ENCODE results near the gene RPS18. TPM values are rescaled to one million over a fixed set of nuclear protein-coding genes. Genes with fewer than 3 reads are reported as not detected.

The RPS18 gene
- polyA plus RNA-seq, 1 experiment = 5,380 TPM

GRCh38 chr6:33248932-33249731 is 22.7 kb upstream of the RPS18 start:
- Histone ChIP-seq H3K27me3 (ENCODE audit: control insufficient read depth, insufficient read depth, low read length) (no peaks in the 10 kb centered on the region), H3K27ac (ENCODE audit: low read depth, low read length) (peak overlapping the region; percentile 97), H3K4me3 (ENCODE audit: low read depth, low read length) (peak overlapping the region; percentile 80), H3K9me3 (ENCODE audit: control insufficient read depth, insufficient read depth, low read length) (no peaks in the 10 kb centered on the region)
- peak; percentile 98 for DNase-seq (ENCODE audit: low read depth, low spot score)
- ChIA-PET CTCF (interaction anchor here (0.6 to 4.7 kb wide), 29 partner anchors 12 to 410 kb away, joined by 3 to 72 read pairs (median 5); partner anchors contain the start of genes HLA-DMA, RING1 and TAP2), POLR2A (interaction anchor here (0.6 to 3.7 kb wide), 9 partner anchors 11 to 363 kb away, joined by 3 to 52 read pairs (median 5); partner anchors contain the start of genes B3GALT4, HSD17B8, PFDN6 and RING1)
- TF ChIP-seq CTCF (IDR thresholded peaks at IDR 0.05; ENCODE audit: low read depth, low read length) = peak; percentile 26; the same call in 1 of the 2 replicates

DNA sequence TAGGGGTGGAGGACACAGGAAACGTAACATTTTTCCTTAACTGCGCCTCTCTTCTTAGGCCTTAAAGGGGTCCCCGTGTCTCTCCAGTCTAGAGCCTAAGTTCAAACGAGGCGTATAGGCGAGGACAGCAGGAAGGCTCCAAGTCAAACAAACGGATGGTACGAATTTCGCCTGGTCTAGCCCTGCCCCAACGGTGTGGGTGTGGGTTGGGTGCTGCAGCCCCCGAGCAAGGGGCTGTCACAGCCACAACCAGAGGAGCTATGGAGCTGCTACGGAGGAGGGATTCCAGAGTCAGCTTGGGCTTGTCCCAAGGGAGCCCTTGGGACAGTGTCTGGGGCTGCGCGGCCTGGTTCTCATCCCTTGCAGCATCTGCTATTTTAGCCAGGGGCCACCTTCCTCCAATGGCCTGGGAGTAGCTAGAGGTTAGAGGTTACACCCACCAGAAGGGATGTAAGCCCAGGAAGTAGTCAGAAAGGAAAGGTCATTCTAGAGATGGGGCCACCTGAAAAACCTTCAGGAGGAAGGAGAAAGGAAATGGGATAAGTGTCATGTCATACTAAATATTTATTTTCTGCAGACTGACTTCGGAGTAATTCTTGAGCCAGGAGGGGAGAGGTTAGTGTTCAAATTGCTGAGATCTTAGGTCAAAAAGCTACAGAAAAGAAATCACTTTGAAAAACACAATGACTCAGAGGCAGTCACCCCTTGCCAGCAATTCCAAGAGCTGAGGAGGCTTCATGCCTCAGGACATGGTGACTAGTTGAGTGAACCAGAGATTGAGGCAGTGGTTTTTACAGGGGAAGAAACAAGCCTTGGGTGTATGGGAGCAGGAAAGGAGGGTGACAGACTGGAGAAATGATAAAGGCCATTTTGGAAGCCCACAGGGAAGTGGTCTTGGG is 21.9 kb upstream of the RPS18 start:
- Histone ChIP-seq H3K9me3 (ENCODE audit: control insufficient read depth, insufficient read depth, low read length) (no peaks in the 10 kb centered on the region), H3K27ac (ENCODE audit: low read depth, low read length) (peak overlapping the region; percentile 95), H3K4me3 (ENCODE audit: low read depth, low read length) (peak overlapping the region; percentile 80), H3K27me3 (ENCODE audit: control insufficient read depth, insufficient read depth, low read length) (no peaks in the 10 kb centered on the region)
- ChIA-PET POLR2A (interaction anchor here (0.6 to 3.7 kb wide), 8 partner anchors 10 to 278 kb away, joined by 3 to 52 read pairs (median 4); partner anchors contain the start of genes B3GALT4, HSD17B8, PFDN6 and RPS18), CTCF (interaction anchor here (1.1 to 4.7 kb wide), 7 partner anchors 14 to 382 kb away, joined by 3 to 72 read pairs (median 5); partner anchors contain the start of gene HLA-DMA)
- TF ChIP-seq CTCF (IDR thresholded peaks at IDR 0.05; ENCODE audit: low read depth, low read length) = no peak
- DNase-seq (ENCODE audit: low read depth, low spot score) = no peak

DNA sequence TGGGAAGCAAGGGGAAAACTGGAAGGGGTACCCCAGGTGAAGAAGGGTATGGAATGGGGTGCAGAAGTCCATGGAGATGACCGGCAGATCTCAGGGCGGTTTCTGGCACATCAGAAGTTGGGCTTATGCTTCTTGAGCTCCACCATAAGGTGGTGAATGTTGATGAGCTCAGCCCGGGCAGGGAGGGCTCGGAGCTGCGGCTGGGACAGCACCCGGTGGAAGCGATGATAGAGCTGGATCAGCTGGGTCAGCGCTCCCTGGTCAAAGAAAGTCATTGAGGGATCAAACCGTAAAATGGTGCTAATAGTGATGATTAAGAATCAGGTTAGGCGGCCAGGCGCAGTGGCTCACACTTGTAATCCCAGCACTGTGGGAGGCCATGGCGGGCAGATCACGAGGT is 21.1 kb upstream of the RPS18 start:
- CTCF ChIA-PET = interaction anchor here (0.7 to 4.7 kb wide), 2 partner anchors 236 to 266 kb away, joined by 3 to 72 read pairs; no protein-coding TSS in a partner anchor
- H3K27me3 ChIP-seq (ENCODE audit: control insufficient read depth, insufficient read depth, low read length) = no peaks in the 10 kb centered on the region
- DNase-seq (ENCODE audit: low read depth, low spot score) = no peak
- TF ChIP-seq CTCF (IDR thresholded peaks at IDR 0.05; ENCODE audit: low read depth, low read length) = no peak
- 0 out of 2 replicates have a peak overlapping the region, but pooled peaks have one; percentile 17 for H3K4me3 ChIP-seq (ENCODE audit: low read depth, low read length)
- no peaks in the 10 kb centered on the region for H3K9me3 ChIP-seq (ENCODE audit: control insufficient read depth, insufficient read depth, low read length)
- peak overlapping the region; percentile 68 for H3K27ac ChIP-seq (ENCODE audit: low read depth, low read length)
- POLR2A ChIA-PET = interaction anchor here (0.7 to 3.7 kb wide), 4 partner anchors 13 to 278 kb away, joined by 3 to 52 read pairs (median 33); partner anchors contain the start of genes B3GALT4, RPS18 and VPS52

DNA sequence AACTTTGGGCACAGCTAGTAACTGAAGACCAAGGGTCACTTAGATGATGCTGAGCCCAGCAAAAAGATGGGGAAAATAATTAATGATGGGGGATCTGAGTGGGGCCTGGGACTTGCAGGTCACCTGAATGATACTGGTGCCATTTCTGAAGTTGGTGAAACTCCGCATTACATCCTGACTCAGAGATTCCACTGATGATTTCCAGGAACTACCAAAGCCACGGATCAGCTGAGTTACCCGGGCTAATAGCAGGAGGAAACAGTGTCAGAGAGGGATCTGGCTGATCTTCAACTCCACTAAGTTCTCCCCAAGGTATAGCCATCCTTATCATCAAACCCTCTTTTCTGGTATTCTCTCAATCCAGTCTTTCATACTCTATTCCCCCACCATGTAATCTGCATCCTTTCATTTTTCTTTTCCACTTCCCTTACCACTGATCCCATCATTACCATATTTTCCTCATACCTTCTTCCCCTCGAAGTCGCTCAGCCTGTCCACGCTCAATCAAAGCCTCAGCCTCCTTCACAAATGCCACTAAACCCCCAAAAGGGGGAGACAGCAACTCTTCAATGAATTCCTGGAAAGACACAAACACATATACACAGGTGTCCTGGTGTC is 20.4 kb upstream of the RPS18 start:
- no peak for TF ChIP-seq CTCF (IDR thresholded peaks at IDR 0.05; ENCODE audit: low read depth, low read length)
- ChIA-PET POLR2A (interaction anchor here (0.7 to 3.7 kb wide), 4 partner anchors 12 to 279 kb away, joined by 3 to 52 read pairs (median 33); partner anchors contain the start of genes B3GALT4, RPS18 and VPS52), CTCF (interaction anchor here (0.7 kb wide), 1 partner anchor 267 kb away, joined by 3 read pairs; no protein-coding TSS in a partner anchor)
- no peak overlapping the region for H3K4me3 ChIP-seq (ENCODE audit: low read depth, low read length)
- no peaks in the 10 kb centered on the region for H3K9me3 ChIP-seq (ENCODE audit: control insufficient read depth, insufficient read depth, low read length)
- no peak for DNase-seq (ENCODE audit: low read depth, low spot score)
- H3K27ac ChIP-seq (ENCODE audit: low read depth, low read length) = no peak overlapping the region
- H3K27me3 ChIP-seq (ENCODE audit: control insufficient read depth, insufficient read depth, low read length) = no peaks in the 10 kb centered on the region

Measured in AG04450 (cell line).